AG20443 (cell line): ENCODE measurements around the gene CTRL.
A peak's percentile ranks its signal among the peaks of the same experiment; 100 is the strongest.

Source experiments
- DNase-seq: peaks from one replicate; pipeline ENCODE4 v3.0.0; 2012; ENCODE audit warnings: low spot score, mixed read lengths

The CTRL gene

DNA sequence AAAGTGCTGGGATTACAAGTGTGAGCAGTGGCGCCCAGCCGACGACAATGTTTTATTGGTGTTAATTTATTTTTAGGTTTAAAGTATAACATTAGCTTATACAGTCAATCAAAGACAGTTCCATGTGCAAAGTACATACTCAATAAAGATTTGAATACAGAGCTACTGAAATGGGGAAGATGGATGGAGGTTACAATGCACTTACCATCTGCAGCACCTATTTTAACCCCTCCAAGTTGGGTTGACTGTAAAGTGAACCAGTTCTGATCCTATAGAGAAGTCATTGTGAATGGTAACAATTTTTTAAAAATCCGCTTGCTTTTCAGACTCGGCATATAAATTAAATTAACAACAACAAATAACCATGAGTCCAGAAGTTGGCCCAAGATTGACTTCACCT, 39.3 kb downstream of the CTRL start:
- no peak for DNase-seq

GRCh38 chr16:67888331-67888730, 43.3 kb downstream of the CTRL start:
- DNase-seq: no peak

DNA sequence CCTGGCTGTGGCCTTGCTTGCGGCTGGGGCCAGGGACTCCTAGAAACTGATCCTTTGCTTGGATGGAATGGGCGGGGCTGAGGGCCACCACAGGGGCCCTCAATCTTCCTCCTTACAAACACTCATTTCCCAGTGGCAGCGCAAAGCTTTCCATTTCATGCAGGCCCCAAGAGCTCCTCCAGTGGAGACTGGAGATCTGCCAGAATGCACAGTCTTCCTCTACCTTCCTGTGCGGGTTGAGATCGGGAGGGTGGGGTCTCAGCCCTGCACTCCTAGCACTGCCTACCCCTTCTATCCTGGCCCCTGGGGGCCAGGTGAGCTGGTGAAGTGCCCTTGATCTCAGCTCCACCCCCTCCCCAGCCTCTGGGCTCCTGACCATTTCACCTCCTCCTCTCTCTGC, 45.3 kb downstream of the CTRL start:
- no peak for DNase-seq

- no peak for DNase-seq
These were observed 45.7 kb downstream of the CTRL start for GRCh38 chr16:67885976-67886375.

- no peak for DNase-seq
These were observed 46.1 kb downstream of the CTRL start for GRCh38 chr16:67885545-67885944.

DNA sequence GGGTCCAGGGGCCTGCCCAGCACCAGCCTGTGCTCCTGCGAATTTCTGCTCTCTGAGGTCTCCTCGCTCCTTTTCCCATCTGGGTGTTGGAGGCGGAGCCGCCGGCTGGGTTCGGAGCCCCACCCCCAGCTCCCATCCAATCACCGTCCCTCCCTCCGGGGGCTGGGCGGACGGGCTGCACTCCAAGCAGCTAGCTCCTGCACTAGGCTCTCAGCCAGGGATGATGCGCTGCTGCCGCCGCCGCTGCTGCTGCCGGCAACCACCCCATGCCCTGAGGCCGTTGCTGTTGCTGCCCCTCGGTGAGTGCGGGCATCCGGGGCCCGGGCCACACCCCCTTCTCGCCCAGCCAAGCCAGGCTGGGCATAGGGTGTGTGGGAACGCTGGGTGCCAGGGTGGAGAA, 47.0 kb downstream of the CTRL start, which contains the start of gene NRN1L:
NRN1L (plus strand) TSS at position 202 of the 400 bp plus-strand sequence; CDS start at position 221, 19 bp downstream.
- DNase-seq: peak; percentile 98

DNA sequence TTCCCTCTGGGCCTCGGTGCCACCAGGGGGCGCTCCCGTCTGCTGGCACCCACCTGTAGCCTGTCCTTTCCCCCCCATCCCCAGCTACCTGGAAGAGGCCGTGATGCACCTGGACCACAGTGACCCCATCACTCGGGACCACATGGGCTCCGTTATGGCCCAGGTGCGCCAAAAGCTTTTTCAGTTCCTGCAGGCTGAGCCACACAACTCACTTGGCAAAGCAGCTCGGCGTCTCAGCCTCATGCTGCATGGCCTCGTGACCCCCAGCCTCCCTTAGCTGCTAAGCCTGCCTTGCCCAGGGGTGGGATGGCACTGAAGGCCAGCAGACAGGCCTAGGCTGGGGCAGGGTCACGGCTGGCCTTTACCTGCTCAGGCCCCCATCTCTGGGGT, 47.8 kb downstream of the CTRL start:
- DNase-seq: peak; percentile 79

- no peak for DNase-seq
These were observed 48.4 kb downstream of the CTRL start for GRCh38 chr16:67883146-67883871.

DNA sequence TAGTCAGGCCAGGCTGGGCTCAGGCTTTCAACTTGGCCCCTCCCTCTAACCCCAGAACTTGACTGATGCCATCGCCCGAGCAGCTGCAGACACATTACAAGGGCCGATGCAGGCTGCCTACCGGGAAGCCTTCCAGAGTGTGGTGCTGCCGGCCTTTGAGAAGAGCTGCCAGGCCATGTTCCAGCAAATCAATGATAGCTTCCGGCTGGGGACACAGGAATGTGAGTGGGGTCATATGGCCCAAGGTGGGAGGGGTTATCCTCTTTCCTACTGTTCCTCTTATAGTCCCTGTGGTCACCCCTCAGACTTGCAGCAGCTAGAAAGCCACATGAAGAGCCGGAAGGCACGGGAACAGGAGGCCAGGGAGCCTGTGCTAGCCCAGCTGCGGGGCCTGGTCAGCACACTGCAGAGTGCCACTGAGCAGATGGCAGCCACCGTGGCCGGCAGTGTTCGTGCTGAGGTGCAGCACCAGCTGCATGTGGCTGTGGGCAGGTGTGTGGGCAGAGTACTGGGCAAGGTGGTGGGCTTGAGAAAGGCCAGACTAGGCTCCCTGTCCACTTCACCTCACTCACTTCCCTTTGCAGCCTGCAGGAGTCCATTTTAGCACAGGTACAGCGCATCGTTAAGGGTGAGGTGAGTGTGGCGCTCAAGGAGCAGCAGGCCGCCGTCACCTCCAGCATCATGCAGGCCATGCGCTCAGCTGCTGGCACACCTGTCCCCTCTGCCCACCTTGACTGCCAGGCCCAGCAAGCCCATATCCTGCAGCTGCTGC, 49.1 kb downstream of the CTRL start:
- DNase-seq: no peak

DNA sequence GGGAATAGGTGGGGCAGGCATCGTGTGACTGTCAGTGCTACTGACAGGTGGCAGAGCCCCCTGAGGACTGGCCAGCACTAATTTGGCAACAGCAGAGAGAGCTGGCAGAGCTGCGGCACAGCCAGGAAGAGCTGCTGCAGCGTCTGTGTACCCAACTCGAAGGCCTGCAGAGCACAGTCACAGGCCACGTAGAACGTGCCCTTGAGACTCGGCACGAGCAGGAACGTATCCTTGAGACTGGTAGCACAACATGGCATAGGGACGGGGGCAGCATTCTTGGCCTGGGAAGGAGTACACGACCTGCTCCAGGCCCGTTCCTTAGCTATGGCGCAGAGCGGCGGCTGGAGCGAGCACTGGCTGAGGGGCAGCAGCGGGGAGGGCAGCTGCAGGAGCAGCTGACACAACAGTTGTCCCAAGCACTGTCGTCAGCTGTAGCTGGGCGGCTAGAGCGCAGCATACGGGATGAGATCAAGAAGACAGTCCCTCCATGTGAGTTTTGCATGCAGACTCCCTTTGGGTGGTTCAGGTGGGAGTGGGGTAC, 50.0 kb downstream of the CTRL start:
- DNase-seq: no peak

DNA sequence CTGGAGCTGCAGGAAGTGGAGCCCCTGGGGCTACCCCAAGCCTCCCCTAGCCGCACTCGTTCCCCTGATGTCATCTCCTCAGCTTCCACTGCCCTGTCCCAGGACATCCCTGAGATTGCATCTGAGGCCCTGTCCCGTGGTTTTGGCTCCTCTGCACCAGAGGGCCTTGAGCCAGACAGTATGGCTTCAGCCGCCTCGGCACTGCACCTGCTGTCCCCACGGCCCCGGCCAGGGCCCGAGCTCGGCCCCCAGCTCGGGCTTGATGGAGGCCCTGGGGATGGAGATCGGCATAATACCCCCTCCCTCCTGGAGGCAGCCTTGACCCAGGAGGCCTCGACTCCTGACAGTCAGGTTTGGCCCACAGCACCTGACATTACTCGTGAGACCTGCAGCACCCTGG, 51.1 kb downstream of the CTRL start:
- no peak for DNase-seq

DNA sequence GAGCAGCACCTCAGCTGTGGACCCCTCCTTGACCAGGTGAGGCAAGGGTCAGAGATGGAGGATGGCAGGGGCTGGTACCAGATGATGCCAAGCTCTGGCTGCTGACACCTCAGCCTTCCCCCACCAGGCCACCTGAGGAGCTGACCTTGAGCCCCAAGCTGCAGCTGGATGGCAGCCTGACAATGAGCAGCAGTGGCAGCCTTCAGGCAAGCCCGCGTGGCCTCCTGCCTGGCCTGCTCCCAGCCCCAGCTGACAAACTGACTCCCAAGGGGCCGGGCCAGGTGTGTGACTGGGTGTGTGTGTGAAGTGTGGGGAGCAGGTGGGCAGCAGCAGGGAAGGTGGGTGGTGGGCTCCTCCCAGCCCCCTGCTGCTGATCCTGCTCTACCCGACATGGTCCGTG, 51.7 kb downstream of the CTRL start:
- DNase-seq: no peak
